ENCODE data around the gene CLDN15.
"Not testable (repeated sequence)": the region's sequence is repeated elsewhere in the genome, so short reads cannot be mapped to it uniquely, and the experiment has no call there.

CLDN15 gene

DNA sequence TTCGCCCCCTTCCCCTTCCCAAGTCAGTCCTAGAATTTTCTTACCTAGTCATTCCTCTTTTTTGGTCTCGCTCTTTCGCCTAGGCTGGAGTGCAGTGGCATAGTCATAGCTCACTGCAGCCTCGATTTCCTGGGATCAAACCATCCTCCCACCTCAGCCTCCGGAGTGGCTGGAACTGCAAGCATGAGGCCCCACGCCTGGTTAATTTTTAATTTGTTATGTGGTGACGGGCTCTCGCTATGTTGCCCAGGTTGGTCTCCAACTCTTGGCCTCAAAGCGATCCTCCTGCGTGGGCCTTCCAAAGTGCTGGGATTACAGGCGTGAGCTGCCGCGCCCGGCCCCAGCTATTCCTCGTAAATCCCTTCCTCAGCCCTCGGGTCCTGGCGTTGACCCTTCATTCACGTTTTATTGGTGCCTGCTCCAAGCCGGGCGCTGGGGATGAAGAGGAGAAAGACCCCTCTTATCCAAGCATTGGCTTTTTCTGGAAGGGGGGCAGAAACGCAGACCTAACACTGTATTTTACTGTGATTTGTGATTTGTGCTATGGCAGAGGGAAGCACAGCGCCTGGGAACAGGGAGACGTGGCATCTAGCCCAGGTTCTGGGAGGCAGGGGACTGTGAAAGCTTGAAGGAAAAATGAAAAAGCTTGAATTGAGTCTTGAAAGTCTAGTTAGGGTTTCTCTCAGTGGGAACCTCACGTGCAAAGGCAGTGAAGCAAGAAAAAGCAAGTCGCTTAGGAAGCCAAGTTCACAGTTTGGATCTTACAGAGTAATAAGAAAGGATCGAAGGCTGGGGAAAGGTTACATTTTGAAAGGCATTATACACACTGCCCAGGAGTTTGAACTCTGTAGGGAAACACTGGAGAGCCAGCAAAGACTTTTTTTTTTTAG is 19.1 kb downstream of the CLDN15 start:
- DNase-seq, result no peak

DNA sequence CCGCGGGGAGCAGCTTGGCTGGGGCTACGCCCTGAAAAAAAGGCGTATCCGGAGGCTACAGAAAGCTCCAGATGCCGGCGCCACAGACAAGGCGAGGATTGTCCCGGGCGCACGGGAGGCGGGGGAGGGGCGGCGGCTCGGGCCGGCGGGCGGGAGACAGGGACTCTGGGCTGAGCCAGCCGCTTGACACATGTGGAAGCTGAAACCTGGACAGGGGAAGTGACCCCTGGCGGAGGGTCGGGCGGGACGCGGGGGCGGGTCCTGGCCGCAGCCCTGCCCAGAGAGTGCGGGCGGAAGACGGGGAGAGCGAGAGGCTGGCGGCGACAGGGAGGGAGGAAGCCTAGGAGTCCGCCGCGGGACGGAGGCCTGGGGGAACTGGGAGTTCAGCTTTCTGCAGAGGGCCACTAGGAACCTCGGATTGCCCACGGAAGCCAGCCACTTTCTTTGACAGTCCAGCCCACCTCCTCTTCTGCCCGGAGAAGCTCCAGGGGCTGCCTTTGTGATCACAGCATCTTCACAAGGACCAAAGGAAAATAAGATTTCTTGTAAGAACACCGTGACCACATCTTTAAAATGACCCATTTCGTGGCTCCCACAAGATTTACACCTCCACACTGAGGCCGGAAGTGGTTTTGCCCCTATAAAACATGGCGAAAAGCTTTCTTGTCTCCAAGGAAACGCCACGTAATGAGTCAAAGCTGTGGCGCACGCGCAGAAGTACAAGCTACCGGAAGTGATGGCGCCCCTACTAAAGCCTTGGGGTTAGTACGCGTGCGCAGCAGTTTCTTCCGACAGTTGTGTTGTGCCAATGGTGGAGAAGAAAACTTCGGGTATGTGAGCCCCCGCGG is 20.0 kb downstream of the CLDN15 start, which contains the start of the genes PLOD3 and ZNHIT1:
Gene PLOD3 (minus strand): TSS at position 194 of the 848 bp plus-strand sequence. CDS start 307 bp downstream, outside the sequence.
Gene ZNHIT1 (plus strand): TSS at position 778 of the 848 bp plus-strand sequence. CDS start 31 bp downstream, at position 809.
- DNase-seq, result peak; percentile 80

GRCh38 chr7:101216860-101217387 is 20.7 kb downstream of the CLDN15 start:
- DNase-seq, result no peak

DNA sequence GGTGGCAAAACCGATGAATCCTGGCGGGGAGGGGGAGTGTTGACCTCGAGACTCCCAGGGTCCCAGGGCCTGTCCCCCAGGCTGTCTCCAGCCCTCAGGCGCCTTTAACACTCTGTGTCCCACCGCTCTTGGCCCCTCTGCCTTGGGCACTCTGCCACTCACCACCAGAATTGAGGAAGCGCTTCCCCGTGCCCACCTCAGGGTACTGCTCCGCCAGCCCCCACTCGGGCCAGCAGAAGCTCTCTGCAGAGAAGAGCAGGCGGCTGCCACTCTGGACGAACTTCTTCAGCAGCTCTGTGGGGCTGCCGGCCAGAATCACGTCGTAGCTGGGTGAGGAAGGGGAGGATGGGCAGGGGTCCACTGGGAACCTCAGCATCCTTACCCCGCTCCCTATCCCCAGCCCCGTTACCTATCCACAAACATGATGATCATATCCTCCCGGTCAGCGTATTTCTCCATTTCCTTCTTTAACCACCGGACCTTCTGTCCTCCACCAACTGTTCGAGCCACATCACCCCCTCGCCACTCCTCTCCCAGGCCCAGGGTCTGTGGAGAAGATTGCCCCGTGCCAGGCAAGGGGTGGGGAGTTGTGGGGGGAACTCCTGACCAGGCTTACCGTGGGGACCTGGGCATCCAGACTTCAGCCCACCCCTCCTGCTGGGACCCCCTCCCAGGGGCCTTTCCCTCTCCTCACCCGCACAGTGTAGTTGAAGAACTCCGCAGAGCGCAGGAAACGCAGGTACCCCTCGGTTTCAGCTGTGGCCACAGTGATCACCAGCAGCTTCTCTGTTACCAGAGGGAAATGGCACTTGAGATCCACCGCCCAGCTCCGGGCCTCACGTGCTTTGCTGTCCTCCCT is 21.4 kb downstream of the CLDN15 start:
- no peak for DNase-seq

DNA sequence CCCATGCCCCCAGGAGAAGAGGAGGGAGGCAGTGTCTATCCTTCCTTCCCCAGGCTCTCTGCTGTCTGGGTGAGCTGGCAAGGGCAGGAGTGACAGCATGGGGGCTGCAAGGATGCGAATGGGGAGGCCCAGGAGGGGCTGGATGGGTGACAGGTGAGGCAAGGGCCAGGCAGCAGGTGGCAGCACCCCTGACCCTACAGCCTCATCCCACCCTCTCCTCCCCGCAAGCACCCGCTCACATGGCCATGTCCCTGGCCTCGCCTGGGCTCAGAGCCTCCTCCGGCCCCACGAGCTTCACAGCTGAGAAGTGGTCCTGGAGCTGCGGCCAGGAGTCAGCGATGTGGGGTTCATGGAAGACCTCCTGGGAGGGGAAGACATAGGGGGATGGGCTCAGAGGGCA is 25.6 kb downstream of the CLDN15 start:
- no peak for DNase-seq

DNA sequence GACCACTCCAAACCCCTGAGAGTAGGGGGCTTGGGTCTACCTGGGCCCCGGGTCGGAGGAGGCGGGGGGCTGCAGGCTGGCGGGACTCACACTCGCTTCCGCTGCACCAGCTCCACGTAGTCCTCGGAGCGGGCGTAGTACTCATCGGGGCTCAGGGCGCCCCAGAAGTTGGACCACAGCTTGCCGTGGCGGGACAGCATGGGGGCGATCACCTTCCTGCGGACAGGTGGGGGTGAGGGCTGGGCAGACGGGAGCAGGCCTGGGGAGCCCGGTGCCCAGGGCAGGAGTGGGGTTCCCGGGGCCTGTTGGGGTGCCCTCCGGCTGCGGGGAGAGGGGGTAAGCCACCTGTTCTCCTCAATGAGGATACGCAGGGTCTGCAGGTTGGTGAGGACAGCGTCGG is 26.1 kb downstream of the CLDN15 start:
- no peak for DNase-seq

- DNase-seq, result no peak
Measured at GRCh38 chr7:101210143-101210542, 27.5 kb downstream of the CLDN15 start.

DNA sequence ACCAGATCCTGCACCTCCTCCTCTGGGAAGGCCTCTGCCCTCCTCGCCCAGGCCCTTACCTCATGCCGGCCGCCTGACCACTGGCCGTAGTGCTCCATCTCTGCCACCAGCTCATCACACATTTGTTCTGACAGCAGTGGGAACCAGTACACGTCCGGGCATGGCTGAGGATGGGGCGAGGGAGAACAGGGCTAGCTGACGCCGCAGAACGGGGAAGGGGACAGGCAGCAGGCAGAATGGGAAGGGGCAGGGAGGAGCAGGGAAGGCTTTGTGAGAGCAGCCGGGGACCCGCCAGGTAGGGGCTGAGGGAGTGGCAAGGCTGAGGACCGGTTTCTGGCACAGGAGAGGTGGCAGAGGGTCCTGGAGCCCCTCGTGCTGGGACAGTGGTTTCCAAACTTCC is 28.8 kb downstream of the CLDN15 start:
- DNase-seq, result no peak

DNA sequence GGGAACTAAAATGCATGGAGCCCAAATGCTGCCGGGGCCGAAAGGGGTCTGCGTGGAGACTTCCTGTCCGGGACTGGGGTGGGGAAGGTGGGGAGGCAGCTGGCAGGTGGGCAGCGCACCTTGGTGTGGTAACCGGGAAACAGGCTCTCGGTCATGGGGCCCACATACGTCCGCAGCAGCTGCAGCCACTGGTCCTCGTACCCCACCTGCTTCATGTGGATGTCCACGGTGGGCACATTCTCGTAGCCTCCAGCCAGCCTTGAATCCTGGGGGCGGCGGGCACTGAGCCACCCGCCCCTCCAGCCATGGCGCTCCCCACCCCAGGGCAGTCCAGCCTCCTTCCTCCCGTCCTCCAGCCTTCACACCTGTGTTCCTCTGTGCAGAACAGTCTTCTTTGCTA is 30.1 kb downstream of the CLDN15 start:
- no peak for DNase-seq

DNA sequence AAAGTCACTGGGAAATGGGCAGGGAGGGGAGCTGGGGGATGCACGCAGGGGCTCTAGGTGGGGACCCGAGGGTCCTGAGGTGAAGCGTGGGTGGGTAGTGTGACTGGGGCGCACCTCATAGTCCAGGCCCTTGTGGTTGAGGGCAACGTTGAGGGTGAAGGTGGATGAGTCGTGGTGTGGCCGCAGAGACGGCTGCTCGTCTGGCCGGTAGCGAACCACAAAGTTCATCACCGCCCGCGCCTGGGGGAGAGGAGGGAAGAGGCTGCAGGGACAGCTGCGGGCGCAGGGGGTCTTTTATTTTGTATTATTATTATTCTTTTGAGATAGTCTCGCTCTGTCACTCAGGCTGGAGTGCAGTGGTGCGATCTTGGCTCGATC is 30.9 kb downstream of the CLDN15 start:
- DNase-seq, result no peak

DNA sequence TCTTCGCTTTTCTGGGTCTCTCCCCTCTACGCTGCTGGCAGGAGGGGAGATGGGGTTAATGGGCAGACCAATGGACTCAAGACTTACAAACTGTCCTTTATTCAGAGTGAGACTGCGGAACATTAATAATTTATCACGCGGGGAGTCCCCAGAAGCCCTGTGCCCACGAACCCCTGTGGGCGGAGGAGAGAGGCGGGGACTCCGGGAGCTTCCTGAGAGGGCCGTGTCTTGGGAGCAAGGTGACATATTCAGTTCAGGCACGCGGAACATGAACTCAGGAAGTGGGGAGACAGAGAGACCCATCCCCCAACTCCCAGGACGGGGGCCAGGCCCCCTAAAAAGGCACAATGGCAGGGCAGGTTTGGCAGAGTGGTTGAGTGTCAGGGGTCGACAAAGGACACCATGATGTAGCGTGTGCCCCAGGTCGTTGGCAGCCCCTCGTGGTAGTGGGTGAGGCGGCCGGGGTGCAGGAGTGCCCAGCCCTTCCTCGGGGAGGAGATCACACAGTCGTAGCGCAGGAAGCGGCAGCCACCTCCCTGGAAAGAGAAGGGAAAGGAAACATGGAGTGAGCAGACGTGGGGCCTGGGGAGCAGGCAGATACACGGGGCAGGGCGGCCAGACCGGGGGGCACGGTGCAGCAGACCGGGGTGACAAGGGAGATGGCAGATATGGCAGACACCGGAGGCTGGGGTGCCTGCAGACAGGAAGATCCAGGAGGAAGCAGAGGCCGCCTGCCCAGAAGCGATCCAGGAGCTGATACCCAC is 31.5 kb downstream of the CLDN15 start:
- no peak for DNase-seq

DNA sequence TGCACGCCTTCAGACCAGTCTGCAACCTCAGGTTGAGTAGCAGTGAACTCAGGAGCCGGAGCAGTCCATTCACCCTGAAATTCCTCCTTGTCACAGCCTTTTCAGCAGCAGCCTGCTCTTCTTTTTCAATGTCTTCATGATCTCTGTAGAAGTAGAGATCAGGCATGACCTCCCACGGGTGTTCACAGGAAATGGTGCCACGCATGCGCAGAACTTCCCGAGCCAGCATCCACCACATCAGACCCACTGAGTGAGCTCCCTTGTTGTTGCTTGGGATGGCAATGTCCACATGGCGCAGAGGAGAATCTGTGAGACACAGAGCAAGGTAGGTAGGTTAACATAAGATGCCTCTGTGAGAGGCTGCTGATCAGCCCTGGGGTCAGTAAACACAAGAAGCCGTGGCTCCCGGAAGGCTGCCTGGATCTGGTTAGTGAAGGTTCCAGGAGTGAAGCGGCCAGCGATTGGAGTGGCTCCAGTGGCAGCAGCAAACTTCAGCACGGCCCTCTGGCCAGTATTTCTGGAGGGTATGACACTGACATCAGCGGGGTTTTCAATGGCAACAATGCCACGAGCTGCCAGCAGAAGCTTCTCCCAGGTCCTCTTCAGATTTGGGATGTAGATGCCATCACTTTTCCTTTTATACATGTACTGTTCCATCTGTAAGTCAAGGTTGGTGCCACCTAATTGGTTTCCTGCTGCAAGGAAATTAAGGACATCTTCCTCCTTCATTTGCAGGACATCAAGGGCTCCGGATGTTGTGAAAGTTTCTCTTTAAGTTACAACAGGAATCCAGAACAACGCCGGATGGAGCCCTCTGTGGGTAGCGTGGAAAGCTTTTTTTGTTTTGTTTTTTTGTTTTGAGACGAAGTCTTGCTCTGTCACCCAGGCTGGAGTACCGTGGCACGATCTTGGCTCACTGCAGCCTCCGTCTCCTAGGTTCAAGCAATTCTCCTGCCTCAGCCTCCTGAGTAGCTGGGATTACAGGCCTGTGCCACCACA is 33.6 kb downstream of the CLDN15 start:
- not testable (repeated sequence) for DNase-seq

DNA sequence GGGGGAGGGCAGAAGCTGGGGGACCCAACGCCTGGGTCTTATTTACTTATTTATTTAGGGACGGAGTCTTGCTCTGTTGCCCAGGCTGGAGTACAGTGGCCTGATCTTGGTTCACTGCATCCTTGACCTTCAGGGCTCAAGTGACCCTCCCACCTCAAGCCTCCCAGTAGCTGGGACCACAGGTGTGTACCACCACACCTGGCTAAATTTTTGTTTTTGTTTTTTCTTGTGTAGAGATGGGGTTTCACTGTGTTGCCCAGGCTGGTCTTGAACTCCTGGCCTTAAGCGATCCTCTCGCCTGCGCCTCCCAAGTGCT is 35.0 kb downstream of the CLDN15 start:
- no peak for DNase-seq

- DNase-seq, result no peak
Measured at GRCh38 chr7:101201695-101202602, 35.7 kb downstream of the CLDN15 start.

DNA sequence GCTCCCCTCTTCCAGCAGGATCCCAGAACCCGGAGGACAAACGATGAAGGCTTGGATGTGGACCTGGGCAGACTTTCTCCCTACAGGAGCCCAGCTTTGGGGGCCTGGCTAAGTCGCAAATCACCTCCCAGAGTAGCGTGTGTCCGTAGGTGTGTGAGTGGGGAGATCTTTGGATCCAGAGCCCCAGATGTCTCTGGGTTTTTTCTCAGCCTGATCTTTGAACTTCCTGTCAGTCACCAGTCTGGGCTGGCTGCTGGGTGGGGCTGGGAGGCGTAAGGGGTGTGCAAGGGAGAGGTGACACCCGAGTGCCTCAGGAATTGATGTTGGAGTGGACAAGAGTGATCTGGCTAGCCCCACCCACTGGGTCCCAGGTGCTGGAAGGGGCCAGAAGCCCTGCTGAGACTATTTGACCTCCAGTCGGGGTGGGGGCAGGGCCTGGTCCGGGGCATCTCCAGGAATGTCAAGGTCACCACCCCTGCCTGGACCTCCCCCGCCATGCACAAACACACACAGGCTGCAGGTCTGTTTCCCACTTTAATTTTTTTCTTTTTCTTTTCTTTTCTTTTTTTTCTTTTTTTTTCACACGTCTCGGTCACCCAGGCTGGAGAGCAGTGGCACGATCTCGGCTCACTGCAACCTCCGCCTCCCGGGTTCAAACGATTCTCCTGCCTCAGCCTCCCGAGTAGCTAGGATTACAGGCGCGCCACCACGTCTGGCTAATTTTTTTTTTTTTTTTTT is 36.6 kb downstream of the CLDN15 start, which contains the start of gene MOGAT3:
Gene MOGAT3 (minus strand): TSS at position 175 of the 738 bp plus-strand sequence. CDS start 182 bp downstream, outside the sequence.
- no peak for DNase-seq

DNA sequence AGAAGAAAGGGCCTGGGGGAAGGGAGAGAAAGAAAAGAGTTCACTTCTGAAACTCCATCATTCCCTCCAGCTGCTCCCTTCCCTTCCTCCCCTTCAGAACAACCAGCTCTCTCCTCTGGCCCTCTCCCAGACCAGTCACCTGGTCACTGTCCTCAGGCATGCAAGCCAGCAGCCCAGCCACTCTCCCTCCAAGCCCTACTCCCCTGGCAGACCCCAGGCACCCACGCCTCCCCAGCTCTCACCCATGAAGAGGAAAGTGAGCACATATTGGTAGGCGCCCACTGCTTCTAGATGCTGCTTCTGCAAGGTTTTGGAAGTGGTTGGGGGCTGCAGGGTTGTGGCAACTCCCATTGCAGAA is 37.1 kb downstream of the CLDN15 start:
- DNase-seq, result no peak

DNA sequence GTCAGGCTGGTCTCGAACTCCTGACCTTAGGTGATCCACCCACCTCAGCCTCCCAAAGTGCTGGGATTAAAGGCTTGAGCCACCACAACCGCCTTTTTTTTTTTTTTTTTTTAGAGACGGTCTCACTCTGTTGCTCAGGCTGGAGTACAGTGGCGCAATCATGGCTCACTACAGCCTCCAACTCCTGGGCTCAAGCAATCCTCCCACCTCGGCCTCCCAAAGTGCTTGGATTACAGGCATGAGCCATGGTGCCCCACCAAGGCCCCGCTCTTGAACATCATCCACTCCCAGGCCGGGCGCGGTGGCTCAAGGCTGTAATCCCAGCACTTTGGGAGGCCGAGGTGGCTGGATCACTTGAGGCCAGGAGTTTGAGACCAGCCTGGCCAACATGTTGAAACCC is 38.1 kb downstream of the CLDN15 start:
- not testable (repeated sequence) for DNase-seq

DNA sequence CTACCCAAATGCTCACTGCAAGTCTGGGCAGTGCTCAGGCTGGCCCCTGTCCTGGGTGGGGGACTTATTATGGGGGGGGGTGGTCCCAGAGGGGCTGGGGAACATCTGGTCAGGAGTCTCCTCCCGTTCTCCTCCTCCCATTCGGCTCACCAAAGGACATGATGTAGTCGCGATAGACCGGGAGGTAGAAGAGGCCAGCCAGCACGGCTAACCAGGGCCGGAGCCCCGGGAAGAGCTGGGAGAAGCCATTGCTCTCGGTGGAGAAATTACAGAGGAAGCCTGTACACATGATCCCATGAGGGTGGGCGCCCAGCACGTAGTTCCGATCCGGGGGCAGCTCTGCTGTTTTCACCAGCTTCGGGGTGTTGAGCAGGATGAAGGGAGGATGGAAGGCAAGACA is 39.1 kb downstream of the CLDN15 start:
- DNase-seq, result no peak

GRCh38 chr7:101197991-101198390 is 39.6 kb downstream of the CLDN15 start:
- no peak for DNase-seq

Data from NCI-H510A (cell line).